ENCODE results near the gene DHRS11. TPM values are rescaled to one million over a fixed set of nuclear protein-coding genes. Genes with fewer than 3 reads are reported as not detected.
A peak's percentile ranks its signal among the peaks of the same experiment; 100 is the strongest.
"Not testable (repeated sequence)": the region's sequence is repeated elsewhere in the genome, so short reads cannot be mapped to it uniquely, and the experiment has no call there.

The DHRS11 gene
- total RNA-seq, 1 experiment from 2014 or later = 11.8 TPM

DNA sequence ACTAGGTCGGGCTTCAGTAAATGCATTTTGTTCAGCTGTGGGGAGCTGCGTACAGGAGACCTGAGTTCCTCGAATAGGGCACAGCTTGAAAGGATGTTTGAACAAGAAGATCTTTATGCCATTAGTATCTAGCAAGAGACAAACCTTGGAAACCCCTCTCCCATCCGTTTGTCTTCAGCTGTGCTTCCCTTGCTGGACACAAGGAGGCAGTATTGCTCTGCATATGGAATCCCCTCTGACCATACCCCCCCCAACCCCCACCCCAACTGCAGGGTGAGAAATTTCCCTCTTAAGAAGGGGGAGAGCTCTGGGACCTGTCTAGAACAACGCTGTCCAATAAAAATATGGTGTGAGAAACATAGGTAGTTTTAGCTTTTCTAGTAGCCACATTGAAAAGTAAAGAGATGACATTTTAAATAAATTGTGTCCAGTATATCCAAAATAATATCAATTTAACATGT is 11.3 kb downstream of the DHRS11 start:
- in situ Hi-C loops (cut with HindIII; ENCODE audit: low pct_unique_long_range_greater_than_20kb, low sequenced_read_pairs) (no loop called here), intact Hi-C loops (cut with micrococcal nuclease; ENCODE audit: unreplicated experiment) (no loop called here)
- Histone ChIP-seq H3K36me3 (ENCODE audit: control insufficient read depth, insufficient read depth, low read length) (peaks cover 4% of the 10 kb centered on the region; the same call in 1 of the 2 replicates), H3K4me1 (ENCODE audit: control insufficient read depth, insufficient read depth, low read length) (peaks cover 7% of the 10 kb centered on the region; the same call in 1 of the 2 replicates), H3K27ac (ENCODE audit: low read length) (peak overlapping the region; percentile 86), H3K9me3 (ENCODE audit: control insufficient read depth, insufficient read depth, low read depth, low read length) (no peaks in the 10 kb centered on the region), H3K4me3 (ENCODE audit: low read depth in 2 of 2, low read length in 2 of 2) (peak overlapping the region; percentile 74 to 78), H3K27me3 (ENCODE audit: control insufficient read depth, insufficient read depth, low read length) (no peaks in the 10 kb centered on the region)
- DNase-seq (ENCODE audit: low read depth, low spot score) = peak; percentile 56
- ATAC-seq = peak; percentile 19; the same call in 1 of the 2 replicates
- TSS peak; percentile 68 for BruUV-seq (replicated peaks)
- TF ChIP-seq POLR2AphosphoS5 (IDR thresholded peaks at IDR 0.05; ENCODE audit: low read depth, low read length) (no peak), CTCF (IDR thresholded peaks at IDR 0.05) (peak; percentile 78)
- ChIA-PET CTCF (interaction anchor here (0.6 to 1.7 kb wide), 5 partner anchors 10 to 604 kb away, joined by 3 to 10 read pairs (median 4); no protein-coding TSS in a partner anchor), POLR2A (interaction anchor here (0.6 kb wide), 3 partner anchors 13 to 502 kb away, joined by 3 to 8 read pairs (median 5); no protein-coding TSS in a partner anchor)

DNA sequence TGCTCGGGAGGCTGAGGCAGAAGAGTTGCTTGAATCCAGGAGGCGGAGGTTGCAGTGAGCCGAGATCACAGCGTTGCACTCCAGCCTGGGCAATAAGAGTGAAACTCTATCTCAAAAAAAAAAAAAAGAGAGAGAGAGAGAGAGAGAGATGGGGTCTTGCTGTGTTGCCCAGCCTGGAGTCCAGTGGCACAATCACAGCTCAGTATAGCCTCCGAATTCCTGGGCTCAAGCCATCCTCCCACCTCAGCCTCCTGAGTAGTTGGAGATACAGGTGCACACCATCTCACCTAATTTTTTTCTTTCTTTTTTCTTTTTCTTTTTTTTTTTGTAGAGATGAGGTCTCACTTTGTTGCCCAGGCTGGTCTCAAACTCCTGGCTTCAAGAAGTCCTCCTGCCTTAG is 13.3 kb downstream of the DHRS11 start:
- in situ Hi-C loops (cut with HindIII; ENCODE audit: low pct_unique_long_range_greater_than_20kb, low sequenced_read_pairs) = not testable (repeated sequence)

GRCh38 chr17:36608280-36608679 is 16.6 kb downstream of the DHRS11 start:
- Histone ChIP-seq H3K4me1 (ENCODE audit: control insufficient read depth, insufficient read depth, low read length) (peaks cover 6% of the 10 kb centered on the region; the same call in 1 of the 2 replicates), H3K27me3 (ENCODE audit: control insufficient read depth, insufficient read depth, low read length) (no peaks in the 10 kb centered on the region), H3K9me3 (ENCODE audit: control insufficient read depth, insufficient read depth, low read depth, low read length) (no peaks in the 10 kb centered on the region), H3K4me3 (ENCODE audit: low read depth in 2 of 2, low read length in 2 of 2) (no peak overlapping the region), H3K36me3 (ENCODE audit: control insufficient read depth, insufficient read depth, low read length) (no peaks in the 10 kb centered on the region), H3K27ac (ENCODE audit: low read length) (no peak overlapping the region)
- in situ Hi-C loops (cut with HindIII; ENCODE audit: low pct_unique_long_range_greater_than_20kb, low sequenced_read_pairs) = no loop called here
- intact Hi-C loops (cut with micrococcal nuclease; ENCODE audit: unreplicated experiment) = no loop called here
- DNase-seq (ENCODE audit: low read depth, low spot score) (no peak), ATAC-seq (no peak)
- no TSS peak for BruUV-seq (replicated peaks)
- TF ChIP-seq, protein P1, sequence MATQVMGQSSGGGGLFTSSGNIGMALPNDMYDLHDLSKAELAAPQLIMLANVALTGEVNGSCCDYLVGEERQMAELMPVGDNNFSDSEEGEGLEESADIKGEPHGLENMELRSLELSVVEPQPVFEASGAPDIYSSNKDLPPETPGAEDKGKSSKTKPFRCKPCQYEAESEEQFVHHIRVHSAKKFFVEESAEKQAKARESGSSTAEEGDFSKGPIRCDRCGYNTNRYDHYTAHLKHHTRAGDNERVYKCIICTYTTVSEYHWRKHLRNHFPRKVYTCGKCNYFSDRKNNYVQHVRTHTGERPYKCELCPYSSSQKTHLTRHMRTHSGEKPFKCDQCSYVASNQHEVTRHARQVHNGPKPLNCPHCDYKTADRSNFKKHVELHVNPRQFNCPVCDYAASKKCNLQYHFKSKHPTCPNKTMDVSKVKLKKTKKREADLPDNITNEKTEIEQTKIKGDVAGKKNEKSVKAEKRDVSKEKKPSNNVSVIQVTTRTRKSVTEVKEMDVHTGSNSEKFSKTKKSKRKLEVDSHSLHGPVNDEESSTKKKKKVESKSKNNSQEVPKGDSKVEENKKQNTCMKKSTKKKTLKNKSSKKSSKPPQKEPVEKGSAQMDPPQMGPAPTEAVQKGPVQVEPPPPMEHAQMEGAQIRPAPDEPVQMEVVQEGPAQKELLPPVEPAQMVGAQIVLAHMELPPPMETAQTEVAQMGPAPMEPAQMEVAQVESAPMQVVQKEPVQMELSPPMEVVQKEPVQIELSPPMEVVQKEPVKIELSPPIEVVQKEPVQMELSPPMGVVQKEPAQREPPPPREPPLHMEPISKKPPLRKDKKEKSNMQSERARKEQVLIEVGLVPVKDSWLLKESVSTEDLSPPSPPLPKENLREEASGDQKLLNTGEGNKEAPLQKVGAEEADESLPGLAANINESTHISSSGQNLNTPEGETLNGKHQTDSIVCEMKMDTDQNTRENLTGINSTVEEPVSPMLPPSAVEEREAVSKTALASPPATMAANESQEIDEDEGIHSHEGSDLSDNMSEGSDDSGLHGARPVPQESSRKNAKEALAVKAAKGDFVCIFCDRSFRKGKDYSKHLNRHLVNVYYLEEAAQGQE (IDR thresholded peaks at IDR 0.05; ENCODE audit: insufficient read depth in 1 of 2, low read depth in 2 of 2, low read length in 1 of 2) = no peak
- TF ChIP-seq TCF7L2 (IDR thresholded peaks at IDR 0.05; ENCODE audit: low read depth, low read length) (no peak), POLR2AphosphoS5 (IDR thresholded peaks at IDR 0.05; ENCODE audit: low read depth, low read length) (no peak), CTCF (IDR thresholded peaks at IDR 0.05) (no peak), SIN3A (IDR thresholded peaks at IDR 0.05; ENCODE audit: borderline replicate concordance, insufficient read depth, low read depth, low read length) (no peak)
- CTCF ChIA-PET = no interaction called here
- POLR2A ChIA-PET = no interaction called here

More for the DNA sequence above, 13.3 kb downstream of the DHRS11 start:
- ATAC-seq; H3K4me3 ChIP-seq (ENCODE audit: low read depth in 2 of 2, low read length in 2 of 2); BruUV-seq (replicated peaks); H3K27ac ChIP-seq (ENCODE audit: low read length); H3K27me3 ChIP-seq (ENCODE audit: control insufficient read depth, insufficient read depth, low read length); intact Hi-C loops (cut with micrococcal nuclease; ENCODE audit: unreplicated experiment); POLR2A ChIA-PET; H3K4me1 ChIP-seq (ENCODE audit: control insufficient read depth, insufficient read depth, low read length); CTCF ChIA-PET; DNase-seq (ENCODE audit: low read depth, low spot score); H3K36me3 ChIP-seq (ENCODE audit: control insufficient read depth, insufficient read depth, low read length); H3K9me3 ChIP-seq (ENCODE audit: control insufficient read depth, insufficient read depth, low read depth, low read length): not testable (repeated sequence)

All from Panc1 (cell line).